Measurements from ENCODE around the gene STK38L. TPM values are rescaled to one million over a fixed set of nuclear protein-coding genes. Genes with fewer than 3 reads are reported as not detected.

The STK38L gene
- total RNA-seq, 4 donors from 2014 or later, result 26.9 to 69.3 (median 49.9) TPM

GRCh38 chr12:27309995-27310315 lies 65.9 kb downstream of the STK38L start:
- Histone ChIP-seq H3K36me3 (no peaks in the 10 kb centered on the region), H3K9me3 (no peaks in the 10 kb centered on the region), H3K27ac (no peak overlapping the region), H3K4me1 (no peaks in the 10 kb centered on the region), H3K4me3 (no peak overlapping the region), H3K27me3 (no peaks in the 10 kb centered on the region)
- DNase-seq, result no peak
- intact Hi-C loops (cut with DNase I; ENCODE audit: low total_unique reads), result loop anchor here (10.0 kb wide), 1 partner anchor 165 kb away; no protein-coding TSS in a partner anchor
- TF ChIP-seq CTCF (IDR thresholded peaks at IDR 0.05) (no peak), POLR2A (IDR thresholded peaks at IDR 0.05) (no peak)

- Histone ChIP-seq H3K27me3 (no peaks in the 10 kb centered on the region), H3K4me1 (no peaks in the 10 kb centered on the region), H3K27ac (no peak overlapping the region), H3K4me3 (no peak overlapping the region), H3K36me3 (no peaks in the 10 kb centered on the region), H3K9me3 (no peaks in the 10 kb centered on the region)
- no peak for DNase-seq
- TF ChIP-seq POLR2A (IDR thresholded peaks at IDR 0.05) (no peak), CTCF (IDR thresholded peaks at IDR 0.05) (no peak)
- intact Hi-C loops (cut with DNase I; ENCODE audit: low total_unique reads), result no loop called here
These were observed 72.9 kb downstream of the STK38L start for GRCh38 chr12:27316947-27317346.

- H3K36me3 ChIP-seq, result no peaks in the 10 kb centered on the region
- TF ChIP-seq CTCF (IDR thresholded peaks at IDR 0.05) (no peak), POLR2A (IDR thresholded peaks at IDR 0.05) (no peak)
- no peak overlapping the region for H3K27ac ChIP-seq
- H3K27me3 ChIP-seq, result no peaks in the 10 kb centered on the region
- no peak for DNase-seq
- no peak overlapping the region for H3K4me3 ChIP-seq
- intact Hi-C loops (cut with DNase I; ENCODE audit: low total_unique reads), result no loop called here
- no peaks in the 10 kb centered on the region for H3K9me3 ChIP-seq
- H3K4me1 ChIP-seq, result no peaks in the 10 kb centered on the region
These were observed 75.3 kb downstream of the STK38L start for GRCh38 chr12:27319409-27319808.

- no peaks in the 10 kb centered on the region for H3K27me3 ChIP-seq
- H3K4me1 ChIP-seq, result no peaks in the 10 kb centered on the region
- H3K4me3 ChIP-seq, result no peak overlapping the region
- no peaks in the 10 kb centered on the region for H3K36me3 ChIP-seq
- H3K27ac ChIP-seq, result no peak overlapping the region
- no peaks in the 10 kb centered on the region for H3K9me3 ChIP-seq
- DNase-seq, result no peak
- intact Hi-C loops (cut with DNase I; ENCODE audit: low total_unique reads), result no loop called here
- no peak for TF ChIP-seq POLR2A (IDR thresholded peaks at IDR 0.05)
- TF ChIP-seq CTCF (IDR thresholded peaks at IDR 0.05), result no peak
These were observed 75.8 kb downstream of the STK38L start for GRCh38 chr12:27319848-27320247.

GRCh38 chr12:27324530-27324929 lies 80.4 kb downstream of the STK38L start:
- no peaks in the 10 kb centered on the region for H3K27me3 ChIP-seq
- intact Hi-C loops (cut with DNase I; ENCODE audit: low total_unique reads), result no loop called here
- TF ChIP-seq POLR2A (IDR thresholded peaks at IDR 0.05) (no peak), CTCF (IDR thresholded peaks at IDR 0.05) (no peak)
- H3K27ac ChIP-seq, result no peak overlapping the region
- H3K36me3 ChIP-seq, result no peaks in the 10 kb centered on the region
- no peak for DNase-seq
- no peaks in the 10 kb centered on the region for H3K9me3 ChIP-seq
- H3K4me3 ChIP-seq, result no peak overlapping the region
- no peaks in the 10 kb centered on the region for H3K4me1 ChIP-seq
